ENCODE measurements around the gene SPDYE16. TPM values are rescaled to one million over a fixed set of nuclear protein-coding genes. Genes with fewer than 3 reads are reported as not detected.
"Not testable (repeated sequence)": the region's sequence is repeated elsewhere in the genome, so short reads cannot be mapped to it uniquely, and the experiment has no call there.

The SPDYE16 gene
- total and polyA plus RNA-seq, 4 donors, result 0.05 to 0.50 (median 0.22) TPM

- no peaks in the 10 kb centered on the region for H3K27me3 ChIP-seq (ENCODE audit: control insufficient read depth in 4 of 4, insufficient read depth in 4 of 4, low read length in 3 of 4)
- no peak overlapping the region for H3K27ac ChIP-seq (ENCODE audit: low read depth in 1 of 2, low read length in 2 of 2)
- H3K9ac ChIP-seq (ENCODE audit: low read depth in 1 of 2, low read length in 2 of 2), result no peak overlapping the region
- no peaks in the 10 kb centered on the region for H3K36me3 ChIP-seq (ENCODE audit: control insufficient read depth in 4 of 4, insufficient read depth in 3 of 4, low read depth in 1 of 4, low read length in 3 of 4)
- WGBS, result 67% methylated on average over 21 of the region's 21 CpGs
- no peak overlapping the region for H3K4me3 ChIP-seq (ENCODE audit: low read depth in 1 of 3, low read length in 3 of 3)
- no peaks in the 10 kb centered on the region for H3K9me3 ChIP-seq (ENCODE audit: control insufficient read depth in 4 of 4, low read length in 3 of 4)
- TF ChIP-seq YY1 (IDR thresholded peaks at IDR 0.05) (no peak), ATF3 (IDR thresholded peaks at IDR 0.05) (no peak), FOXA2 (IDR thresholded peaks at IDR 0.05) (no peak), ZBTB33 (IDR thresholded peaks at IDR 0.05) (no peak), RAD21 (IDR thresholded peaks at IDR 0.05) (no peak), HNF4G (IDR thresholded peaks at IDR 0.05) (no peak), JUND (IDR thresholded peaks at IDR 0.05) (no peak), SP1 (IDR thresholded peaks at IDR 0.05) (no peak), GABPA (IDR thresholded peaks at IDR 0.05 in 1 of 2, conservative IDR thresholded peaks at IDR 0.05 in 1 of 2) (no peak), TAF1 (conservative IDR thresholded peaks at IDR 0.05) (no peak), RXRA (IDR thresholded peaks at IDR 0.05) (no peak), NR2F2 (IDR thresholded peaks at IDR 0.05) (no peak), HNF4A (conservative IDR thresholded peaks at IDR 0.05) (no peak), EGR1 (IDR thresholded peaks at IDR 0.05; ENCODE audit: low read depth in 2 of 2) (no peak)
- TF ChIP-seq, protein P1, sequence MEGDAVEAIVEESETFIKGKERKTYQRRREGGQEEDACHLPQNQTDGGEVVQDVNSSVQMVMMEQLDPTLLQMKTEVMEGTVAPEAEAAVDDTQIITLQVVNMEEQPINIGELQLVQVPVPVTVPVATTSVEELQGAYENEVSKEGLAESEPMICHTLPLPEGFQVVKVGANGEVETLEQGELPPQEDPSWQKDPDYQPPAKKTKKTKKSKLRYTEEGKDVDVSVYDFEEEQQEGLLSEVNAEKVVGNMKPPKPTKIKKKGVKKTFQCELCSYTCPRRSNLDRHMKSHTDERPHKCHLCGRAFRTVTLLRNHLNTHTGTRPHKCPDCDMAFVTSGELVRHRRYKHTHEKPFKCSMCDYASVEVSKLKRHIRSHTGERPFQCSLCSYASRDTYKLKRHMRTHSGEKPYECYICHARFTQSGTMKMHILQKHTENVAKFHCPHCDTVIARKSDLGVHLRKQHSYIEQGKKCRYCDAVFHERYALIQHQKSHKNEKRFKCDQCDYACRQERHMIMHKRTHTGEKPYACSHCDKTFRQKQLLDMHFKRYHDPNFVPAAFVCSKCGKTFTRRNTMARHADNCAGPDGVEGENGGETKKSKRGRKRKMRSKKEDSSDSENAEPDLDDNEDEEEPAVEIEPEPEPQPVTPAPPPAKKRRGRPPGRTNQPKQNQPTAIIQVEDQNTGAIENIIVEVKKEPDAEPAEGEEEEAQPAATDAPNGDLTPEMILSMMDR (IDR thresholded peaks at IDR 0.05; ENCODE audit: low read depth, low read length, missing input control), result no peak
- peaks cover 0 to 7% (median under 1%) of the 10 kb centered on the region in 4 donors for H3K4me1 ChIP-seq (ENCODE audit: control insufficient read depth in 4 of 4, insufficient read depth in 4 of 4, low read length in 3 of 4)
- DNase-seq (ENCODE audit: low spot score), result no peak
Observed at GRCh38 chr7:76512941-76513816, 29.9 kb downstream of the SPDYE16 start.

- not testable (repeated sequence) for H3K9ac ChIP-seq (ENCODE audit: low read depth in 1 of 2, low read length in 2 of 2); DNase-seq (ENCODE audit: low spot score)
Observed at GRCh38 chr7:76511911-76512885, 30.9 kb downstream of the SPDYE16 start.

DNA sequence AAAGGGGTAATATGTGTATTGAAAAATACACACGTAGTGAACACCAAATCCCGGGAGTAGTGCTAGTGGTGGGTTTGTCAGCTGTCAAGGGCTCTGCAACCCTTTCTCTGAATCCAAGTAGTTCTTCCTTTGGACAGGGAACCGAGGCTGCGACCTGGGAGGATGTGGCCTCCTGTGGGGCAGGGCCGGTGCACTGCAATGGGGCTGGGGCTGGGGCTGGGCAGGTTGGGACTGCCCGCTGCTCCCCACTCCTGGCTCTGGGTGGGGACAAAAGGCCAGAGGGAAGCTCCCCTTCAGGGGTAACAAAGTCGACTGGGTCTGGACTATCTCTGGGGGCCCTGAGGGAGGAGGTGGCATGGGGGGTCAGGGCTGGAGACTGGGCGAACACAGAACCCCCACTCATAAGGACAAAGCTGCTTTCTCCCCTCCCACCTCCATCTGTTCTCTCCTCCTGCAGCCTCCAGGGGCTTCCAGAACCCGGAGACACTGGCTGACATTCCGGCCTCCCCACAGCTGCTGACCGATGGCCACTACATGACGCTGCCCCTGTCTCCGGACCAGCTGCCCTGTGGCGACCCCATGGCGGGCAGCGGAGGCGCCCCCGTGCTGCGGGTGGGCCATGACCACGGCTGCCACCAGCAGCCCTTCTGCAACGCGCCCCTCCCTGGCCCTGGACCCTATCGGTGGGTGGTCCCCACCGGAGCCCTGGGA lies 31.7 kb downstream of the SPDYE16 start:
- not testable (repeated sequence) for H3K27me3 ChIP-seq (ENCODE audit: control insufficient read depth in 4 of 4, insufficient read depth in 4 of 4, low read length in 3 of 4); H3K4me1 ChIP-seq (ENCODE audit: control insufficient read depth in 4 of 4, insufficient read depth in 4 of 4, low read length in 3 of 4); DNase-seq (ENCODE audit: low spot score); H3K9me3 ChIP-seq (ENCODE audit: control insufficient read depth in 4 of 4, low read length in 3 of 4); H3K27ac ChIP-seq (ENCODE audit: low read depth in 1 of 2, low read length in 2 of 2); H3K4me3 ChIP-seq (ENCODE audit: low read depth in 1 of 3, low read length in 3 of 3); H3K36me3 ChIP-seq (ENCODE audit: control insufficient read depth in 4 of 4, insufficient read depth in 3 of 4, low read depth in 1 of 4, low read length in 3 of 4); H3K9ac ChIP-seq (ENCODE audit: low read depth in 1 of 2, low read length in 2 of 2)
- 80% methylated on average over 16 of the region's 24 CpGs for WGBS

More at GRCh38 chr7:76511911-76512885, 30.9 kb downstream of the SPDYE16 start:
- not testable (repeated sequence) for H3K27me3 ChIP-seq (ENCODE audit: control insufficient read depth in 4 of 4, insufficient read depth in 4 of 4, low read length in 3 of 4); H3K4me1 ChIP-seq (ENCODE audit: control insufficient read depth in 4 of 4, insufficient read depth in 4 of 4, low read length in 3 of 4); H3K36me3 ChIP-seq (ENCODE audit: control insufficient read depth in 4 of 4, insufficient read depth in 3 of 4, low read depth in 1 of 4, low read length in 3 of 4); H3K4me3 ChIP-seq (ENCODE audit: low read depth in 1 of 3, low read length in 3 of 3); H3K9me3 ChIP-seq (ENCODE audit: control insufficient read depth in 4 of 4, low read length in 3 of 4); H3K27ac ChIP-seq (ENCODE audit: low read depth in 1 of 2, low read length in 2 of 2)
- WGBS, result 81% methylated on average over 16 of the region's 31 CpGs
